SH-SY5Y (cell line): ENCODE measurements around the gene PKN2.

Experiments used
- GATA2 ChIP-seq: IDR thresholded peaks from 2 replicates; pipeline ENCODE4 v1.6.1; 2011; ENCODE audit warnings: mild to moderate bottlenecking, low read depth, low read length
- GATA3 ChIP-seq: IDR thresholded peaks from 2 replicates; pipeline ENCODE4 v1.6.1; 2011; ENCODE audit warnings: low read depth, mild to moderate bottlenecking, low read length, moderate library complexity

DNA sequence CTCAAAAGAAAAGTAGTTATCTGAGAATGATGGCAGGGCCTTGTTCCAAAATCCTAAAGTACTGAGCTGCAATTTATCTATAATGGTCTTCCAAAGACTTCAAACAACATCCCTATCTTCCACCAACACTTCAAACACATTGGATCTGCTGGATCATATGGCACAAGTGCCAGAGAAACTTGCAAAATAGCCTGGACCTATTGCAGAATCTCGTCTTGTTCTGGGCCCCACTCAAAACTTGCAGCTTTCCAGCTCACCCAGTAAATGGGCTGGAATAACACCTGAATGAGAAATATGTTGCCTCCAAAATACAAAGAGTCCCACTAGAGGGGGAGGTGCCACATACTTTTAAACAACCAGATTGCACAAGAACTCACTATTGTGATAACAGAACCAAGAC lies 44.0 kb upstream of the PKN2 start:
- TF ChIP-seq GATA2 = no peak
- TF ChIP-seq GATA3 = no peak
